ENCODE measurements around the gene ZNF678. TPM values are rescaled to one million over a fixed set of nuclear protein-coding genes. Genes with fewer than 3 reads are reported as not detected.
A peak's percentile ranks its signal among the peaks of the same experiment; 100 is the strongest.

ZNF678 gene
- total RNA-seq, result 10 to 100 TPM; 11.2 to 22.4 TPM

DNA sequence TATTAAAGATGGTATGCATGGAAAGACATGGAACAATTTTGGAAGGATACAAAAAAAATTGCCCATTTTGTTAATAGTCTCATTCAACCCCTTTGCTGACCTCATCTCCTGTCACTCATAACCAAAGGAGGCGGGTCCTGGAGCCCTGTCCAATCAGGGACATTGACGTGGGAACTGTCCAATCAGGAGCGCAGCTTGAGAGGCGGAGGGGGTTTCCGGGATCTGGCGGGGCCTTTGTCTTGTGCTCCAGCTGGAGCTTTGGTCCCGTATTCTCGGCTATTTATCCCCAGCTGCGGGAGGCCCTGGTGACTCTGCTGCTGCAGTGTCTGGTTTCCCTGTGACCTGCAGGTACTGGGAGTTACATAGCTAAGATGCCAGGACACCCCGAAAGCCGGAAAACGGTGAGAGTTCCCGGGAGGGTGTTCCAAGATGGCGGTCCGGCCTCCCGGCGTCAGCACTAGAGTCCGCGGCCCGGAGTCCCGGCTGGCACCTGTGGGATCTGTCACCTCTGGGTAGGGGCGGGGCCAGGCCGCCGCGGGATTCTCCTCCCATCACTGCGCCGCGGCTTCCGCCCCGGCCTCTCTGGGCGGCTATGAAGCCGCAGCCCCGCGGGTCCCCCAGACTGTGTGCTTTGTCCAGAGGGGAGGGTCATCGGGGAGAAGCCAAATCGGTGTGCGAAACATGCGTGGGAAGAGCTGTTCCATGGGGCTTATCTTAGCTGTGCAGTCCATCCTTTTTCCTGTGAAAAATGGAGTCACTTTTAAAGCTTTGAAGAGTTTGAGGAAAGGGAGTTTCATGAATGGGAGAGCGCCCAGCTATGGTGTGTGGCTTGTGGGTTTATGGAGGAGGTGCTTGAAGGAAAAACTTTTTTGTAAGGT, at the start of gene ZNF678:
TSS of gene ZNF678 (plus strand) at position 233 of the 878 bp plus-strand sequence. CDS start 87,436 bp downstream, outside the sequence.
- DNase-seq (peak; percentile 95 to 97 (median 96)), ATAC-seq (peak; percentile 97)
- 0 to 1% methylated on average over 8 to 38 of the region's 39 CpGs for WGBS, 2 donors
- Histone ChIP-seq H3K36me3 (replicated peaks in 1 of 2; ENCODE audit: insufficient read depth in 1 of 2, low read depth in 2 of 2) (no peaks in the 10 kb centered on the region), H3K27ac (peak within 1 kb of the TSS; percentile 94 to 97 (median 96)), H3K27me3 (peaks cover 0 to 17% of the 10 kb centered on the region in 2 donors), H3K9me3 (no peaks in the 10 kb centered on the region), H3K4me3 (peak within 1 kb of the TSS; percentile 29 to 38), H3K4me1 (peaks cover 15% of the 10 kb centered on the region)
- TF ChIP-seq CTCF (IDR thresholded peaks at IDR 0.05) (no peak), POLR2A (IDR thresholded peaks at IDR 0.05) (peak; percentile 37 to 81 (median 79))
- intact Hi-C loops (cut with DNase I), result no loop called here

- no peaks in the 10 kb centered on the region for H3K4me1 ChIP-seq
- H3K4me3 ChIP-seq, result no peak overlapping the region
- WGBS, 2 donors, result 66 to 72% methylated on average over 4 of the region's 4 CpGs
- no peaks in the 10 kb centered on the region for H3K36me3 ChIP-seq (replicated peaks in 1 of 2; ENCODE audit: insufficient read depth in 1 of 2, low read depth in 2 of 2)
- H3K27me3 ChIP-seq, result no peaks in the 10 kb centered on the region
- intact Hi-C loops (cut with DNase I), result no loop called here
- DNase-seq, result no peak
- no peaks in the 10 kb centered on the region for H3K9me3 ChIP-seq
- TF ChIP-seq POLR2A (IDR thresholded peaks at IDR 0.05) (no peak), CTCF (IDR thresholded peaks at IDR 0.05) (no peak)
- no peak overlapping the region for H3K27ac ChIP-seq
- no peak for ATAC-seq
Measured at GRCh38 chr1:227518876-227519275, 44.5 kb upstream of the ZNF678 start.

GRCh38 chr1:227521782-227522181, 41.6 kb upstream of the ZNF678 start:
- Histone ChIP-seq H3K4me1 (no peaks in the 10 kb centered on the region), H3K27me3 (no peaks in the 10 kb centered on the region), H3K27ac (no peak overlapping the region), H3K9me3 (peaks cover 0 to 12% (median 0%) of the 10 kb centered on the region in 3 donors), H3K36me3 (replicated peaks in 1 of 2; ENCODE audit: insufficient read depth in 1 of 2, low read depth in 2 of 2) (no peaks in the 10 kb centered on the region), H3K4me3 (no peak overlapping the region)
- intact Hi-C loops (cut with DNase I), result no loop called here
- 74 to 86% methylated on average over 8 to 11 of the region's 11 CpGs for WGBS, 2 donors
- no peak for DNase-seq
- no peak for ATAC-seq
- no peak for TF ChIP-seq CTCF (IDR thresholded peaks at IDR 0.05)
- no peak for TF ChIP-seq POLR2A (IDR thresholded peaks at IDR 0.05)

DNA sequence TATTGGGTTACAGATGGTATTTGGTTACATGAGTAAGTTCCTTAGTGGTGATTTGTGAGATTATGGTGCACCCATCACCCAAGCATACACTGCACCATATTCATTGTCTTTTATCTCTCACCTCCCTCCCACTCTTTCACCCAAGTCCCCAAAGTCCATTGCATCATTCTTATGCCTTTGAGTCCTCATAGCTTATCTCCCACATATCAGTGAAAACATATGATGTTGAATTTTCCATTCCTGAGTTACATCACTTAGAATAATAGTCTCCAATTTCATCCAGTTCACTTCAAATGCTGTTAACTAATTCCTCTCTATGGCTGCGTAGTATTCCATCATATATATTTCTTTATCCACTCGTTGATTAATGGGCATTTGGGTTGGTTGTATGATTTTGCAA, 36.8 kb upstream of the ZNF678 start:
- intact Hi-C loops (cut with DNase I), result no loop called here
- Histone ChIP-seq H3K36me3 (replicated peaks in 1 of 2; ENCODE audit: insufficient read depth in 1 of 2, low read depth in 2 of 2) (no peaks in the 10 kb centered on the region), H3K9me3 (peaks cover 0 to 56% (median 0%) of the 10 kb centered on the region in 3 donors), H3K4me1 (no peaks in the 10 kb centered on the region), H3K27me3 (no peaks in the 10 kb centered on the region), H3K27ac (no peak overlapping the region), H3K4me3 (no peak overlapping the region)
- WGBS, 2 donors, result 77 to 82% methylated on average over 2 of the region's 2 CpGs
- TF ChIP-seq POLR2A (IDR thresholded peaks at IDR 0.05), result no peak
- TF ChIP-seq CTCF (IDR thresholded peaks at IDR 0.05), result no peak
- ATAC-seq (no peak), DNase-seq (no peak)

Measured in body of pancreas (tissue), 4 donors.